Endothelial cell of umbilical vein (primary cell): ENCODE measurements around the gene RPL37A. TPM values are rescaled to one million over a fixed set of nuclear protein-coding genes. Genes with fewer than 3 reads are reported as not detected.

Source experiments
- BruUV-seq: library from RNA; stranded (reverse); fragments of 400-500 nt; replicated peaks from 2 replicates; lab custom pipeline; 2021; lab: Mats Ljungman, UMichigan
- CTCF ChIA-PET: fragments of 300-600, 350-600 bp; sonication (Branson Sonifier 250); formaldehyde crosslinking; loops from one replicate; lab custom pipeline; 2021; ENCODE audit warnings: antibody characterized with exemption, inconsistent platforms; lab: Charles Lee
- POLR2A ChIA-PET: fragments of 300-600, 350-600 bp; sonication (Branson Sonifier 250); formaldehyde crosslinking; loops from one replicate; lab custom pipeline; 2021; ENCODE audit warnings: antibody characterized with exemption, inconsistent platforms; lab: Charles Lee
- DNase-seq: peaks from one replicate; pipeline ENCODE4 v3.0.0-alpha.2; 2011; ENCODE audit warnings: low read depth, low spot score
- FAIRE-seq: peaks from 2 replicates; lab custom pipeline; 2011; peaks lifted over from hg19 to GRCh38; lab: Jason Lieb, UNC
- H2AFZ ChIP-seq: 2 replicates; pipeline ENCODE4 v1.6.0; 2012; ENCODE audit warnings: low read depth, low read length, control low read depth, inconsistent platforms
- H3K27ac ChIP-seq: 2 replicates; pipeline ENCODE4 v1.5.1; 2011; ENCODE audit warnings: low read depth, mild to moderate bottlenecking, control low read depth, low read length, moderate library complexity; ENCODE audit not compliant: insufficient read depth
- H3K27me3 ChIP-seq, 2 experiments: 2 replicates each; pipeline versions ENCODE4 v1.6.0 to v1.6.1; 2011; ENCODE audit warnings: low read length in 2 of 2, mixed read lengths in 1 of 2; ENCODE audit not compliant: control insufficient read depth in 2 of 2, insufficient read depth in 2 of 2
- H3K36me3 ChIP-seq, 2 experiments: 2 replicates in 1 of 2; 3 replicates in 1 of 2; pipeline ENCODE4 v1.5.1; 2011; ENCODE audit warnings: low read length in 2 of 2, mild to moderate bottlenecking in 1 of 2, moderate library complexity in 1 of 2; ENCODE audit not compliant: control insufficient read depth in 2 of 2, insufficient read depth in 2 of 2; ENCODE audit errors: extremely low read depth in 1 of 2
- H3K4me1 ChIP-seq: 3 replicates; pipeline ENCODE4 v1.5.1; 2011; ENCODE audit warnings: mild to moderate bottlenecking, low read length; ENCODE audit not compliant: control insufficient read depth, insufficient read depth; ENCODE audit errors: extremely low read depth
- H3K4me2 ChIP-seq: 2 replicates; pipeline ENCODE4 v1.6.1; 2011; ENCODE audit warnings: low read length, control low read depth, mixed read lengths; ENCODE audit not compliant: insufficient read depth
- H3K4me3 ChIP-seq, 3 experiments: fragments of 200-600 bp in 1 of 3; sonication (generic), shearing (Covaris generic) in 1 of 3; replicated peaks in 1 of 3; 2 replicates each; pipeline ENCODE4 v1.5.1; 2011 to 2016; ENCODE audit warnings: control low read depth in 3 of 3, low read length in 3 of 3, mild to moderate bottlenecking in 2 of 3, inconsistent platforms in 1 of 3, low read depth in 1 of 3, moderate library complexity in 1 of 3; ENCODE audit not compliant: insufficient read depth in 1 of 3
- H3K79me2 ChIP-seq: 2 replicates; pipeline ENCODE4 v1.6.0; 2012; ENCODE audit warnings: low read length, inconsistent platforms; ENCODE audit not compliant: control insufficient read depth, insufficient read depth
- H3K9ac ChIP-seq: replicated peaks from 2 replicates; pipeline ENCODE3; 2011; ENCODE audit warnings: low read length, control low read depth; ENCODE audit not compliant: insufficient read depth; ENCODE audit errors: extremely low read depth
- H3K9me1 ChIP-seq: replicated peaks from 3 replicates; pipeline ENCODE4 v1.6.0; 2011; ENCODE audit warnings: mild to moderate bottlenecking, low read length; ENCODE audit not compliant: control insufficient read depth, insufficient read depth; ENCODE audit errors: extremely low read depth
- H3K9me3 ChIP-seq: replicated peaks from 2 replicates; pipeline ENCODE4 v1.5.1; 2012; ENCODE audit warnings: low read length, inconsistent platforms; ENCODE audit not compliant: control insufficient read depth, insufficient read depth
- H4K20me1 ChIP-seq: replicated peaks from 2 replicates; pipeline ENCODE3; 2011; ENCODE audit warnings: mild to moderate bottlenecking, low read length; ENCODE audit not compliant: control insufficient read depth, insufficient read depth; ENCODE audit errors: extremely low read depth
- EZH2 ChIP-seq: IDR thresholded peaks from 2 replicates; pipeline ENCODE4 v1.6.1; 2012; ENCODE audit warnings: borderline replicate concordance, low read depth, mild to moderate bottlenecking, moderate library complexity, low read length, inconsistent platforms; ENCODE audit not compliant: severe bottlenecking
- FOS ChIP-seq: IDR thresholded peaks from 2 replicates; pipeline ENCODE4 v1.6.1; 2011; ENCODE audit warnings: mild to moderate bottlenecking, low read length, moderate library complexity, borderline replicate concordance; ENCODE audit not compliant: insufficient read depth
- GATA2 ChIP-seq: IDR thresholded peaks from 2 replicates; pipeline ENCODE4 v1.7.0; 2011; ENCODE audit warnings: low read depth, mild to moderate bottlenecking, moderate library complexity, mixed read lengths, low read length; ENCODE audit not compliant: insufficient read length, insufficient read depth
- JUN ChIP-seq: IDR thresholded peaks from 2 replicates; pipeline ENCODE4 v1.6.1; 2011; ENCODE audit warnings: borderline replicate concordance, low read depth; ENCODE audit not compliant: insufficient read length, insufficient read depth
- MYC ChIP-seq: IDR thresholded peaks from one replicate; pipeline ENCODE4 v1.6.1; 2011; ENCODE audit warnings: mild to moderate bottlenecking, low read depth, low read length
- POLR2A ChIP-seq: IDR thresholded peaks from 2 replicates; pipeline ENCODE4 v1.6.1; 2012; ENCODE audit warnings: low read depth, mild to moderate bottlenecking, control low read depth, low read length
- POLR2AphosphoS5 ChIP-seq: IDR thresholded peaks from 2 replicates; pipeline ENCODE4 v1.6.1; 2012; ENCODE audit warnings: low read depth, mild to moderate bottlenecking, control low read depth, low read length, moderate library complexity; ENCODE audit not compliant: insufficient read depth
- dilution Hi-C: fragments of 300-500 bp; cut with MboI; formaldehyde crosslinking; loops from one replicate; pipeline ENCODE4 v1.15.0; 2019; ENCODE audit warnings: low sequenced_read_pairs; ENCODE audit not compliant: extremely low pct_ligation_motif_present
- intact Hi-C: fragments of 100-400 bp; cut with micrococcal nuclease; formaldehyde crosslinking; loops from one replicate; pipeline ENCODE4 v1.10.0; 2022
- polyA plus RNA-seq, 4 experiments: library from polyadenylated mRNA; depleted of rRNA in 3 of 4; stranded (reverse) in 3 of 4; unstranded in 1 of 4; fragments of >200 nt; gene quantifications; 2 replicates each; pipeline versions ENCODE4 v1.2.1 to v1.2.3, GENCODE V29; 2011 to 2012; ENCODE audit warnings: missing spikeins in 1 of 4
- total RNA-seq: library from RNA; stranded (reverse); gene quantifications from 2 replicates; pipeline ENCODE4 v1.2.3, GENCODE V29; 2021
- TF ChIP-seq, protein P1 (sequence below): IDR thresholded peaks from 2 replicates; pipeline ENCODE4 v1.6.1; 2011; ENCODE audit not compliant: insufficient read depth, insufficient read length
- TF ChIP-seq, protein P2 (sequence below), 2 donors: IDR thresholded peaks; 1 replicate in 1 of 2; 2 replicates in 1 of 2; pipeline ENCODE4 v1.5.1; 2011; ENCODE audit warnings: low read length in 2 of 2, mild to moderate bottlenecking in 2 of 2, moderate library complexity in 2 of 2, control low read depth in 1 of 2, inconsistent platforms in 1 of 2, low read depth in 1 of 2; ENCODE audit not compliant: insufficient read depth in 1 of 2; ENCODE audit errors: extremely low read depth in 1 of 2

The RPL37A gene
- total and polyA plus RNA-seq, 2 donors (not counting 3 experiments of a cell fraction or from before 2014, with no cell fraction given) = 1,889 to 2,628 TPM

- ChIA-PET POLR2A (no interaction called here), CTCF (interaction anchor here (2.4 kb wide), 1 partner anchor 8 kb away, joined by 12 read pairs; no protein-coding TSS in a partner anchor)
- Histone ChIP-seq H3K79me2 (no peaks in the 10 kb centered on the region), H4K20me1 (no peaks in the 10 kb centered on the region), H3K27me3 (no peaks in the 10 kb centered on the region), H3K9me3 (no peaks in the 10 kb centered on the region), H3K36me3 (peaks cover 0 to 6% of the 10 kb centered on the region in 2 experiments), H3K27ac (no peak overlapping the region), H3K4me3 (no peak overlapping the region), H3K4me2 (no peak overlapping the region), H3K9ac (no peak overlapping the region), H3K4me1 (peaks cover 19% of the 10 kb centered on the region), H2AFZ (no peak overlapping the region), H3K9me1 (no peaks in the 10 kb centered on the region)
- DNase-seq (no peak), FAIRE-seq (no peak)
- TF ChIP-seq, protein P1, sequence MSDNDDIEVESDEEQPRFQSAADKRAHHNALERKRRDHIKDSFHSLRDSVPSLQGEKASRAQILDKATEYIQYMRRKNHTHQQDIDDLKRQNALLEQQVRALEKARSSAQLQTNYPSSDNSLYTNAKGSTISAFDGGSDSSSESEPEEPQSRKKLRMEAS = no peak
- no peak for TF ChIP-seq EZH2
- TF ChIP-seq POLR2AphosphoS5 = no peak
- no peak for TF ChIP-seq FOS
- no peak for TF ChIP-seq POLR2A
- TF ChIP-seq MYC = no peak
- TF ChIP-seq GATA2 = no peak
- TF ChIP-seq, protein P2, sequence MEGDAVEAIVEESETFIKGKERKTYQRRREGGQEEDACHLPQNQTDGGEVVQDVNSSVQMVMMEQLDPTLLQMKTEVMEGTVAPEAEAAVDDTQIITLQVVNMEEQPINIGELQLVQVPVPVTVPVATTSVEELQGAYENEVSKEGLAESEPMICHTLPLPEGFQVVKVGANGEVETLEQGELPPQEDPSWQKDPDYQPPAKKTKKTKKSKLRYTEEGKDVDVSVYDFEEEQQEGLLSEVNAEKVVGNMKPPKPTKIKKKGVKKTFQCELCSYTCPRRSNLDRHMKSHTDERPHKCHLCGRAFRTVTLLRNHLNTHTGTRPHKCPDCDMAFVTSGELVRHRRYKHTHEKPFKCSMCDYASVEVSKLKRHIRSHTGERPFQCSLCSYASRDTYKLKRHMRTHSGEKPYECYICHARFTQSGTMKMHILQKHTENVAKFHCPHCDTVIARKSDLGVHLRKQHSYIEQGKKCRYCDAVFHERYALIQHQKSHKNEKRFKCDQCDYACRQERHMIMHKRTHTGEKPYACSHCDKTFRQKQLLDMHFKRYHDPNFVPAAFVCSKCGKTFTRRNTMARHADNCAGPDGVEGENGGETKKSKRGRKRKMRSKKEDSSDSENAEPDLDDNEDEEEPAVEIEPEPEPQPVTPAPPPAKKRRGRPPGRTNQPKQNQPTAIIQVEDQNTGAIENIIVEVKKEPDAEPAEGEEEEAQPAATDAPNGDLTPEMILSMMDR (IDR thresholded peaks at IDR 0.05; ENCODE audit: extremely low read depth in 1 of 2, insufficient read depth in 1 of 2, low read depth in 1 of 2, low read length in 2 of 2) = no peak
- TF ChIP-seq JUN = no peak
- dilution Hi-C loops = no loop called here
- intact Hi-C loops = no loop called here
- BruUV-seq = no TSS peak
These were observed 12.4 kb upstream of the RPL37A start for GRCh38 chr2:216486271-216486670.
